PFSK-1 (cell line): ENCODE measurements around the gene BCL2L1.

Source experiments
- FOXP2 ChIP-seq: optimal IDR thresholded peaks from 2 replicates; pipeline ENCODE3; 2011; ENCODE audit warnings: borderline replicate concordance, control low read depth, inconsistent platforms; ENCODE audit not compliant: insufficient read depth; ENCODE audit errors: extremely low read length, extremely low read depth
- POLR2AphosphoS5 ChIP-seq: IDR thresholded peaks from 2 replicates; pipeline ENCODE4 v1.6.1; 2012; ENCODE audit warnings: low read depth, mild to moderate bottlenecking, control low read depth, low read length, moderate library complexity
- SIN3A ChIP-seq: IDR thresholded peaks from 2 replicates; pipeline ENCODE4 v1.6.1; 2012; ENCODE audit warnings: mild to moderate bottlenecking, low read length, moderate library complexity, borderline replicate concordance; ENCODE audit not compliant: insufficient read depth
- TAF1 ChIP-seq: IDR thresholded peaks from 2 replicates; pipeline ENCODE4 v1.6.1; 2012; ENCODE audit warnings: low read length, control low read depth, borderline replicate concordance; ENCODE audit not compliant: insufficient read depth
- TF ChIP-seq, protein P1 (sequence below), 2 experiments: IDR thresholded peaks; 2 replicates each; pipeline versions ENCODE4 v1.6.1 to v1.8.0; 2011 to 2012; ENCODE audit warnings: low read depth in 2 of 2, low read length in 2 of 2, control low read depth in 1 of 2, inconsistent platforms in 1 of 2, mild to moderate bottlenecking in 1 of 2, moderate library complexity in 1 of 2; ENCODE audit not compliant: insufficient read depth in 1 of 2

Gene BCL2L1

GRCh38 chr20:31694842-31695593 lies 27.6 kb downstream of the BCL2L1 start:
- TF ChIP-seq TAF1 = no peak

GRCh38 chr20:31693987-31694661 lies 28.5 kb downstream of the BCL2L1 start:
- TF ChIP-seq FOXP2 = no peak
- TF ChIP-seq, protein P1, sequence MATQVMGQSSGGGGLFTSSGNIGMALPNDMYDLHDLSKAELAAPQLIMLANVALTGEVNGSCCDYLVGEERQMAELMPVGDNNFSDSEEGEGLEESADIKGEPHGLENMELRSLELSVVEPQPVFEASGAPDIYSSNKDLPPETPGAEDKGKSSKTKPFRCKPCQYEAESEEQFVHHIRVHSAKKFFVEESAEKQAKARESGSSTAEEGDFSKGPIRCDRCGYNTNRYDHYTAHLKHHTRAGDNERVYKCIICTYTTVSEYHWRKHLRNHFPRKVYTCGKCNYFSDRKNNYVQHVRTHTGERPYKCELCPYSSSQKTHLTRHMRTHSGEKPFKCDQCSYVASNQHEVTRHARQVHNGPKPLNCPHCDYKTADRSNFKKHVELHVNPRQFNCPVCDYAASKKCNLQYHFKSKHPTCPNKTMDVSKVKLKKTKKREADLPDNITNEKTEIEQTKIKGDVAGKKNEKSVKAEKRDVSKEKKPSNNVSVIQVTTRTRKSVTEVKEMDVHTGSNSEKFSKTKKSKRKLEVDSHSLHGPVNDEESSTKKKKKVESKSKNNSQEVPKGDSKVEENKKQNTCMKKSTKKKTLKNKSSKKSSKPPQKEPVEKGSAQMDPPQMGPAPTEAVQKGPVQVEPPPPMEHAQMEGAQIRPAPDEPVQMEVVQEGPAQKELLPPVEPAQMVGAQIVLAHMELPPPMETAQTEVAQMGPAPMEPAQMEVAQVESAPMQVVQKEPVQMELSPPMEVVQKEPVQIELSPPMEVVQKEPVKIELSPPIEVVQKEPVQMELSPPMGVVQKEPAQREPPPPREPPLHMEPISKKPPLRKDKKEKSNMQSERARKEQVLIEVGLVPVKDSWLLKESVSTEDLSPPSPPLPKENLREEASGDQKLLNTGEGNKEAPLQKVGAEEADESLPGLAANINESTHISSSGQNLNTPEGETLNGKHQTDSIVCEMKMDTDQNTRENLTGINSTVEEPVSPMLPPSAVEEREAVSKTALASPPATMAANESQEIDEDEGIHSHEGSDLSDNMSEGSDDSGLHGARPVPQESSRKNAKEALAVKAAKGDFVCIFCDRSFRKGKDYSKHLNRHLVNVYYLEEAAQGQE (IDR thresholded peaks at IDR 0.05; ENCODE audit: insufficient read depth in 1 of 2, low read depth in 2 of 2, low read length in 2 of 2) = no peak
- TF ChIP-seq TAF1 = no peak
- TF ChIP-seq SIN3A = no peak
- TF ChIP-seq POLR2AphosphoS5 = no peak

- TF ChIP-seq TAF1 (no peak), POLR2AphosphoS5 (no peak), SIN3A (no peak), FOXP2 (no peak)
- TF ChIP-seq, protein P1 (IDR thresholded peaks at IDR 0.05; ENCODE audit: insufficient read depth in 1 of 2, low read depth in 2 of 2, low read length in 2 of 2) = no peak
These were observed 29.3 kb downstream of the BCL2L1 start for GRCh38 chr20:31693402-31693801.

GRCh38 chr20:31691646-31692275 lies 30.9 kb downstream of the BCL2L1 start:
- TF ChIP-seq TAF1 (no peak), FOXP2 (no peak), POLR2AphosphoS5 (no peak), SIN3A (no peak)
- TF ChIP-seq, protein P1 (IDR thresholded peaks at IDR 0.05; ENCODE audit: insufficient read depth in 1 of 2, low read depth in 2 of 2, low read length in 2 of 2) = no peak

- no peak for TF ChIP-seq SIN3A
- TF ChIP-seq POLR2AphosphoS5 = no peak
- TF ChIP-seq, protein P1 (IDR thresholded peaks at IDR 0.05; ENCODE audit: insufficient read depth in 1 of 2, low read depth in 2 of 2, low read length in 2 of 2) = no peak
- no peak for TF ChIP-seq TAF1
- no peak for TF ChIP-seq FOXP2
These were observed 32.5 kb downstream of the BCL2L1 start for GRCh38 chr20:31690124-31690666.
